Stimulated activated naive CD8-positive, alpha-beta T cell treated with anti-CD3 and anti-CD28 coated beads, Interleukin-15, Interleukin-2, amounts not matched to agents 100 ng/mL and 50 ng/mL, for 24 hours (primary cell): ENCODE measurements around the gene SLC7A9.
A peak's percentile ranks its signal among the peaks of the same experiment; 100 is the strongest.

Experiments used
- H3K27ac Mint-ChIP-seq: one replicate; pipeline ENCODE4 v1.8.0; 2021; ENCODE audit warnings: mild to moderate bottlenecking, mixed read lengths
- H3K27me3 Mint-ChIP-seq: one replicate; pipeline ENCODE4 v1.8.0; 2021; ENCODE audit warnings: mixed read lengths
- H3K36me3 Mint-ChIP-seq: one replicate; pipeline ENCODE4 v1.8.0; 2021; ENCODE audit warnings: low read depth, mixed read lengths
- H3K4me1 Mint-ChIP-seq: one replicate; pipeline ENCODE4 v1.8.0; 2021; ENCODE audit warnings: low read depth, mixed read lengths
- H3K4me3 Mint-ChIP-seq: one replicate; pipeline ENCODE4 v1.8.0; 2021; ENCODE audit warnings: mild to moderate bottlenecking, mixed read lengths
- H3K9me3 Mint-ChIP-seq: one replicate; pipeline ENCODE4 v1.8.0; 2021; ENCODE audit warnings: mixed read lengths

SLC7A9 gene

DNA sequence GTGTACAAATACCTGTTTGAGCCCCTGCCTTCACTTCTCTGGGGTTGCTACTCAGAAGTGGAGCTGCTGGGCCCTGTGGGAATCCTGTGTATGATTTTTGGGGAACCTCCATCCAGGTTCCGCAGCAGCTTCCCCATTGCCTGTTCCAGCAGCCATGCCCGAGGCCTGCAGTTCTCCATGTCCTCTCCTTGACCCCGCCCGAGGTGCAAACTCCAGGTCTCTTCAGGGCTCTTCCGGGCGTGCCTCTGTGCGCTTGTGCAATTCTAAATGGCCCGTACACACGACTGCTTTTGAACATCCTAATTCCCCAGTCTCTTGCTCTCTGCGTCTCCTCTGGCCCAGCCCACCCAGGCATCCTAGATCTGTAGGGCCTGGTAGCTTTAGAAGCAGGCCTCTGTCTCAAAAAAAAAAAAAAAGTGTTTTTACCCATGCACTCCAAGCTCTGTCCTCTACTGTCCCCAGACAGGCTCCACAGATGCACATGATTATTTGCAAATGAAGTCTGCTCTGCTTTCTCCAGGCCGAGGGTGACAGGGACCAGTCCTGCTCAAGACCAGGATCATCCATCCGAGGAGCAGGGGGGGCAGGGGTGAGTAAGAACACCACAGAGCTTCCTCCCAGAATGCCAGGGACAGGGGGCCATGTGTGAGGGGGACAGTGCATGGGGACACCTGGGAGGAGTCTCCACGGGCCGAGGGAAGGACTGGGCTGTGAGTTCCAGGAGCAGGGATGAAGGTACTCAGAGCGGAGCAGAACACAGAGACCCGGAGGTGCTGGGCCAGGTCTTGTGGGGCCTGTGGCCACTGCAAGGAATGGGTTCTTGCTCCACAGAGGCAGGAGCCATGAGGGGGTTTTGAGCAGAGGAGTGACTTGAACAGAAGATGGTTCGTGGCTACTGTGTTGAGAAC, 51.7 kb downstream of the SLC7A9 start:
- Mint-ChIP-seq H3K4me3 (no peak overlapping the region), H3K4me1 (peaks cover 17% of the 10 kb centered on the region), H3K27me3 (peaks cover 4% of the 10 kb centered on the region), H3K36me3 (no peaks in the 10 kb centered on the region), H3K27ac (no peak overlapping the region), H3K9me3 (no peaks in the 10 kb centered on the region)

DNA sequence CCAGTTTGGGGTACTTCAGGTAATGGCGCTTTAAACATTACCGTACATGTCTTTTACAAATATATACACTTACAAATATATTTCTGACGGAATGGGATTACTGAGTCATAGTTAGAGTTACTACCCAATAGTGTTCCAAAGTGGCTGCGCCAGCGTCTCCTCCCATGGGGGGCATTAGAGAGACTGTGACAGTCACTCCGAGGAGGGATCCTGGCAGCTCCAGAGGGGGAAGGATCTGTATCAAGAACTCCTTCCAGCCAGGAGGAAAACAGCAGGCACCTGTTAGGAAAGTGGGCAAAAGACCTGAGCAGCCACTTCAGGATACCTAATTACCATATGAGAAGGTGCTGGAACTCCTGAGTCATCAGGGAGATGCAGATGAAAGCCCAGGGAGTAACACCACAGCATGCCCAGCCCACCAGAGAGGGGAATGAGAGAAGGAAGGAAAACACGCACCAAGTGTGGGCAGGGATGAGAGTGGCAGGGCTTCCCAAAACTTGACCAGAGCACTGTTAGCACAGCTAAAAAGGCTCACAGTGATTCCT, 52.9 kb downstream of the SLC7A9 start:
- Mint-ChIP-seq H3K4me3 (no peak overlapping the region), H3K27me3 (peaks cover 4% of the 10 kb centered on the region), H3K4me1 (peaks cover 17% of the 10 kb centered on the region), H3K27ac (no peak overlapping the region), H3K9me3 (no peaks in the 10 kb centered on the region), H3K36me3 (no peaks in the 10 kb centered on the region)

DNA sequence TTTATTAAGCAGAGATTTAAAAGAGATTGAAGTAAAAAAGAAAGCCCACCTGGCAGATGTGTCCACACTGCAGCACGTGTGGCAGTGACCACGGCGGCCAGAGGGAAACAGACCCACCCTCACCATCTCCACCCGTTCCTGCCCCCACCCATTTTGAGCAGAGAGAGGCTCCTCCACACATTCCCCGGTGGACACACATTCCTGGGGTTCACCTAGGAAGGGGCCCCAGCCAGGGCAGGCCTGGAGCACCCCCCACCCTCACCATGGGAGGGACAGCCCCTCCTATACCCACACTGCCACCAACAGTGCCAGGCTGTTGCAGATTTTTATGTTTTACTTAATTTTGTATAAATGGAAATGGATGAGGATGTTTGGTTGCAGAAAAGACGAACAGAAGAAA, 54.9 kb downstream of the SLC7A9 start:
- peaks cover 14% of the 10 kb centered on the region for H3K4me1 Mint-ChIP-seq
- peaks cover 2% of the 10 kb centered on the region for H3K27me3 Mint-ChIP-seq
- H3K36me3 Mint-ChIP-seq, result no peaks in the 10 kb centered on the region
- no peak overlapping the region for H3K4me3 Mint-ChIP-seq
- H3K9me3 Mint-ChIP-seq, result no peaks in the 10 kb centered on the region
- no peak overlapping the region for H3K27ac Mint-ChIP-seq

DNA sequence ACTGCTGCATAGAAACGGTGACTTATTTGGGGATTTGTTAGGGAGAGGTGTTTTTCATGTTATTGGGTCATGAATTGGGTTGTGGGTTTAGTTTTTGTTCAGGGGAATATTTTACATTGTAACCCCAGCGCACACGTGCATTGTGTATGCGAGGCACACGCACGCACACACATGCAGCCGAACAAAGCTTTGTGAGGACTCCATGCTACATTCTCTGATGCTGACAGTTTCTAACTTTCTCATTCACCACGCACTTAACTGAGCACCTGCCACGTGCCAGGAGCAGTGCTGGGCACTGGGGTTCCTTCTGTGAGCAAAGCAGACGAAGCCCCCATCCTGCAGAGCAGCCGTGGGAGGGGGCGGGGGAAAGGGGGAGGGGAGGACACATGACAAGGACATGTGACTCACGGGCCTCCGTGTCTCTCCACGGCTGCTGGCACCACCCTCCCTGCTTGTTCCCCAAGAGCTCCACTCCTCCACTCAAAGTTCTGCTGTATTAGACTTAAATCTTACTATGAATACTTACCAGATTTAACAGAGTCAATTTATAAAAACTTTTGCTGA, 55.6 kb downstream of the SLC7A9 start:
- H3K27ac Mint-ChIP-seq, result no peak overlapping the region
- H3K4me3 Mint-ChIP-seq, result no peak overlapping the region
- H3K4me1 Mint-ChIP-seq, result peaks cover 17% of the 10 kb centered on the region
- no peaks in the 10 kb centered on the region for H3K9me3 Mint-ChIP-seq
- H3K27me3 Mint-ChIP-seq, result no peaks in the 10 kb centered on the region
- no peaks in the 10 kb centered on the region for H3K36me3 Mint-ChIP-seq

DNA sequence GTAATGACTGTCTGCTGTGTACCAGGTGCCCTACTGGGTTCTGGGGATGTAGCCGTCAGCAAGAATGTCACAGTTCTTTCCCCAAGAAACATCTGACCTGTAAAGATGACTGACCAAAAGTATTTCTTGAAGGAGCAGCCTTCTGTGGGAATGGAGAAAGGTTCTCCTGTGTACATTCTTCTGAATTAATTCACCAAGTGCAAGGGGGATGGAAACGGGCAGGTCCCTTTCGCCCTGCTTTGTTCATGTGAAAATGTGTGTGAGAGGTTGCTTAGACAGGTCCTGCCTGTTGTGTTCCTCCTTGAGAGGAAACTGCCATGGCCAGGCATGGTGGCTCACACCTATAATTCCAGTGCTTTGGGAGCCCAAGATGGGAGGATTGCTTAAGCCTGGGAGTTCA, 57.0 kb downstream of the SLC7A9 start:
- Mint-ChIP-seq H3K4me3 (no peak overlapping the region), H3K27ac (no peak overlapping the region), H3K4me1 (peaks cover 17% of the 10 kb centered on the region), H3K9me3 (no peaks in the 10 kb centered on the region), H3K27me3 (no peaks in the 10 kb centered on the region), H3K36me3 (no peaks in the 10 kb centered on the region)

DNA sequence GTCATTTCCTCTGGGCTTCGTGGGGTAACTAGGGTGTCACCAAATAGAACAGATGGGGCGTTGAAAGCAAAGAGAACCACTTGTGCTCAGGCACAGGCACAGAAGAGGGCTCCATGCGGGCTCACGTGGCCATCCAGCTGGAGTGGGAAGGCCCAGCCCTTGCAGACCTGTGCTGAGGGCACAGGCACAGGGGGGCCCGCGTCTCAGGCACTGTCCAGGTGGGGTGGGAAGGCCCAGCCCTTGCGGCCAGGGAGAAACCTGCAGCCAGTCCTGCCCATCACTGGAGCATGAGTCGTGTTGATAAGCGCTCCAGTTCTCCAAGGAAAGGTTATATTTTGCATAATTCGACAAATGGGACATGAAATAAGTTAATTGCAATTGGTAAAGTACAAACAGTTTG, 57.5 kb downstream of the SLC7A9 start:
- Mint-ChIP-seq H3K27ac (no peak overlapping the region), H3K4me3 (no peak overlapping the region), H3K4me1 (peaks cover 17% of the 10 kb centered on the region), H3K27me3 (no peaks in the 10 kb centered on the region), H3K9me3 (no peaks in the 10 kb centered on the region), H3K36me3 (no peaks in the 10 kb centered on the region)

DNA sequence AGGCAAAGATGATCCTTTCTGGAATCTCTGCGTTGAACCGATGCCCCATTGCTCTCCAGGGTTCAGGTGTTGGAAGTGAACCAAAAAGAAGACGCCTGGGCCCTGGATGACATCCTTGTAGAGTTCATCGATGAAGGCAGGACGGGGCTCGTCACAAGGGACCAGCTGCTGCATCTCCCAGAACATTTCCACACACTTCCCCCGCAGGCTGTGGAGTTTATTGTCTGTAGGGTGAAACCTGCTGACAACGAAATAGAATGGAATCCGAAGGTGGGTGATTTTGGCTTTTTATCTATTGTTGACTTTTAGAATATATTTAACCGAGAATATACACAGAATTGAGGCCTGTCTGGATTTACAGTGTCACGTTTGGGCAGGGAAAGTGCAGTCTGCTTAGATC, 58.4 kb downstream of the SLC7A9 start:
- H3K4me3 Mint-ChIP-seq, result no peak overlapping the region
- H3K27me3 Mint-ChIP-seq, result no peaks in the 10 kb centered on the region
- peaks cover 17% of the 10 kb centered on the region for H3K4me1 Mint-ChIP-seq
- H3K36me3 Mint-ChIP-seq, result no peaks in the 10 kb centered on the region
- H3K27ac Mint-ChIP-seq, result no peak overlapping the region
- H3K9me3 Mint-ChIP-seq, result no peaks in the 10 kb centered on the region

DNA sequence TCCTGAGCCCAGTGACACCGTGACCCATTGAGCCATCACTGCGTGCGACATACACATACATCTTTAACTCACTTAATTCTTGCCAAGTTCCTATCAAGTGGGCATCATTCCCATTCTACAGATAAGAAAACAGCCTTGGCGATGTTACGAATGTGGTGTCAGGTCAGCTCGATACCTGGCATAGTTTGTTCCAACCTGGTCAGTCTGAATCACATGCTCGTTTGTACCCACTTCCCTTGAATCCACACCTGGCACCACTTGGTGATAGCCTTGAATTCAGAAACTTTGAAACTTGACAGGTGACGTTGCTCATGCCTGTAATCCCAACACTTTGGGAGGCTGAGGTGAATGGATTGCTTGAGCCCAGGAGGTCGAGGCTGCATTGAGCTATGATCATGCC, 59.1 kb downstream of the SLC7A9 start:
- Mint-ChIP-seq H3K36me3 (no peaks in the 10 kb centered on the region), H3K27me3 (no peaks in the 10 kb centered on the region), H3K4me1 (peaks cover 17% of the 10 kb centered on the region), H3K27ac (no peak overlapping the region), H3K4me3 (no peak overlapping the region), H3K9me3 (no peaks in the 10 kb centered on the region)

DNA sequence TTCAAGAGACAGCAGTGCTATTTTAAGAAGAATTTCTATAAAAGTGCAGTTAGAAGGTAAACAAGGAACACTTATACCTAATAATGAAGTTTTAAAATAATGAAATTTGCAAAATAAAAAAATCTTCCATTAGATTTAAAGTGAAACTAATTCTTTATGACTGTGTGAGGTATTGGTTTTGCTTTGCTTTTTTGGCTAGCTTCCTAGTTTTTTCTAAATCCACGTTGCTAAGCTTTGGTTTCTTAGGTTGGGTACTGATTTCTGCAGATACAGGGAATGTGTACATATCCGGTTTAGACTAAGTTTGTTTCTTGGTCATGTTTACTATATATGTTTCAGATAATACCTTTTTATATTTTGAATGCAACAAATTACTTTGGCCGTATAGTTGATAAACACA, 59.8 kb downstream of the SLC7A9 start:
- H3K27ac Mint-ChIP-seq, result no peak overlapping the region

DNA sequence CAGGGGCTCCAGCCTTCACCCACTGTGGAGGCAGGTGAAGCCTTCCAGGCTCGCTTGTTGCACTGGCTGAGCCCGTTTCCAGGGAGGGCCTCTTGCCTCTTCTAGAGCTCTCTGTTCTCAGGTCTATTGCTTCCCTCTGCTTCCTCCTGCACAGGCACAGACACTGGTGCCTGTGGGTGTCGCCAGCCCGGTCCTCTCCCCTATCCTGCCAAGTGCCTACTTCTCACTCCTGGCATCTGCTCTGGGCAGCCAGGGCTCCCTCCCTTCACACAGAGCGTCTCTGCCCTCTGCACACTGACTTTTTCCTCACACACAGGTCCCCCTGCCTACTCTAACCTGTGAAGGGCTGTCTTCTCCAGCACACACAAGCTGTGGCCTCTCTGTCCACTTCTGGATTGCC, 60.3 kb downstream of the SLC7A9 start:
- H3K27me3 Mint-ChIP-seq, result no peaks in the 10 kb centered on the region
- no peaks in the 10 kb centered on the region for H3K36me3 Mint-ChIP-seq
- peaks cover 14% of the 10 kb centered on the region for H3K4me1 Mint-ChIP-seq
- H3K27ac Mint-ChIP-seq, result no peak overlapping the region
- no peaks in the 10 kb centered on the region for H3K9me3 Mint-ChIP-seq
- H3K4me3 Mint-ChIP-seq, result no peak overlapping the region

More for the DNA sequence above, 59.8 kb downstream of the SLC7A9 start:
- Mint-ChIP-seq H3K4me3 (no peak overlapping the region), H3K4me1 (peaks cover 17% of the 10 kb centered on the region), H3K27me3 (no peaks in the 10 kb centered on the region), H3K36me3 (no peaks in the 10 kb centered on the region), H3K9me3 (no peaks in the 10 kb centered on the region)

DNA sequence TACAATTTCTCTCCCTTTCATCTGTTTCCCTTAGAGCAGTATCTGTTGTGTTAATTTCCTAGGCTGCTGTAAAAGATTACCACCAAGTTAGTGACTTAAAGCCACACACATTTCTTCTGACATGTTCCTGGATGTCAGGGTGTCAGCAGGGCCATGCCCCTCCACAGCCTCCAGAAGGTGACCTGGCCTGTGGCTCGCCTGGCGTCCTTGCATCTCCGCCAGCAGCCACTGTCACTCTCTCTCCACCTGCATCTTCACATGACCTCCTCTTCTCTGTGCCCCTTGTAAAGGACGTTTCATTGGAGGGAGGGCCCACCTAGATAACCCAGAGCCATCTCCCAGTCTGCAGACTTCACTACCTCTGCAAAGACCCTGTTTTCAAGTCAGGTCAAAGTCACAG, 61.3 kb downstream of the SLC7A9 start:
- Mint-ChIP-seq H3K27ac (no peak overlapping the region), H3K9me3 (no peaks in the 10 kb centered on the region), H3K4me1 (peaks cover 13% of the 10 kb centered on the region), H3K36me3 (no peaks in the 10 kb centered on the region), H3K4me3 (no peak overlapping the region), H3K27me3 (no peaks in the 10 kb centered on the region)

DNA sequence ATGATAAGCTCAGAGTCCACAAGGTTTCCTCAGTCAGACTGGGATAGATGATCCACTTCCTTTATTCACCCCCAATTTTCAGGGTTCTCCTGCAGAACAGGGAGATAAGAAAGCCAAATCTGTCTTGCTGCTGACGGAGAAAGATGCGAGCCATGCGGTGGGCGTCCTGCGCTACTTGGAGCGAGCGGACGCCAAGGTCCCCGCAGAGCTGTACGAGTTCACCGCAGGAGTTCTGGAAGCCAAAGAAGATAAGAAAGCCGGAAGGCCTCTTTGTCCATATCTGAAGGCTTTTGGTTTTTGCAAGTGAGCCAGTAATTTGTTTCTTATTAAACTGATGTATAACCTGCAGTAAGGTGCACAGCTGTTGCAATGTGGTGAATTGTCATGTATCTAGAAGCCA, 66.7 kb downstream of the SLC7A9 start:
- Mint-ChIP-seq H3K27ac (no peak overlapping the region), H3K4me3 (no peak overlapping the region), H3K36me3 (no peaks in the 10 kb centered on the region), H3K27me3 (no peaks in the 10 kb centered on the region), H3K9me3 (no peaks in the 10 kb centered on the region), H3K4me1 (peaks cover 6% of the 10 kb centered on the region)

DNA sequence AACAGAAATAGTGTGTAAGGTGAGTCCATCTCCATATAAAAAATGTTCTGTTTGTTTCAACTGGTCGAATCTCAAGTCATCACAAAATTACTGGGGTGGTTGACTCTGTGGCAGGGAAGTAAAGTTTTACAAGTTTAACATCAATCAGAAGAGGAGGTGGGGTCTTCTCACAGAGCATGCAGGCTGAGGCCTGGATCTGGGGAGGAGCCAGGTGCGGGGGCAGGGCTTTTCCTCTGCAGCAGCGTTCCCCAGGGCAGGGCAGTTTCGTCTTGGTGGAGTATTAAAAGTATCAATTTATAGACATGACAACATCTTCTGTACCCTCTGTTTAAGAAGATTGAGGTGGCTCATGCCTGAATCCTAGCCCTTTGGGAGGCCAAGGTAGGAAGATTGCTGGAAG, 68.8 kb downstream of the SLC7A9 start:
- Mint-ChIP-seq H3K27ac (no peak overlapping the region), H3K27me3 (no peaks in the 10 kb centered on the region), H3K36me3 (no peaks in the 10 kb centered on the region), H3K9me3 (no peaks in the 10 kb centered on the region), H3K4me3 (peak overlapping the region; percentile 5), H3K4me1 (peaks cover 8% of the 10 kb centered on the region)

DNA sequence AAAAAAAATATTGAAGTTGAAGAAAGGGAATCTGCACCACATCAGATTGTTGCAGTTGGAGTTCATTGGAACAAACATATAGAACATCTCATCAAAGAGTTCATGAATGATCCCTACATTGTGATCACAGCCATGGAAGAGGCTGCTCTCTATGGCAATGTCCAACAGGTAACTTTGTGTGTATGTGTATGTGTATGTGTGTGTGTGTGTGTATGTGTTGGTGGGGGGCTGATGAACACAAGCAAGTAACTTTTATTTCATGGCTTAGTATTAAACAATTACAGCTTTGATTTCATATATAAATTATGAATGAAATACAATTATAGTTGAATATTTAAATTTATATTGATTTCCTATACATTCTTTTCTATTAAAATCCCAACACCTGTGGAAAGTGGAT, 69.4 kb downstream of the SLC7A9 start:
- Mint-ChIP-seq H3K4me3 (no peak overlapping the region), H3K27ac (no peak overlapping the region), H3K27me3 (no peaks in the 10 kb centered on the region), H3K4me1 (peaks cover 12% of the 10 kb centered on the region), H3K36me3 (no peaks in the 10 kb centered on the region), H3K9me3 (no peaks in the 10 kb centered on the region)

DNA sequence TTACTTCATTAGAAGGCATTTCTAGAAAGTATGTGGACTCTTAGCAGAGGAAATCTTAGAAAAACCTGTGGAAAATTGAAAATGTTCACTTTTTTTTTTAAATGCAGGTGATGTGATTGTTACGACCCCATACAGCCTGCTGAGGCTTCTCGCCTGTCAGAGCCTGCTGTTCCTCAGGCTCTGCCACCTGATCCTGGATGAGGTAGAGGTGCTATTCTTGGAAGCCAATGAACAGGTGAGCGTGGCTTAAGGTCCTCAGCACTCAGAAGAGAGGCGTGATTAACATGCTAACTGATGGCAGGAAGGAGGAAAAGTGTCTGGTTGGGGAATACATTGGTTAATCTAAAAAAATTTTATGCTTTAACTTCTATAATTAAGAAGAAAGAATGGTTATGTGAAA, 71.4 kb downstream of the SLC7A9 start:
- Mint-ChIP-seq H3K4me3 (no peak overlapping the region), H3K9me3 (no peaks in the 10 kb centered on the region), H3K27me3 (no peaks in the 10 kb centered on the region), H3K27ac (no peak overlapping the region), H3K36me3 (no peaks in the 10 kb centered on the region), H3K4me1 (peaks cover 29% of the 10 kb centered on the region)
